ENCODE measurements around the gene ABCG1. TPM values are rescaled to one million over a fixed set of nuclear protein-coding genes. Genes with fewer than 3 reads are reported as not detected.

The ABCG1 gene
- total and polyA plus RNA-seq, 4 donors: 1.6 to 9.7 (median 5.3) TPM

DNA sequence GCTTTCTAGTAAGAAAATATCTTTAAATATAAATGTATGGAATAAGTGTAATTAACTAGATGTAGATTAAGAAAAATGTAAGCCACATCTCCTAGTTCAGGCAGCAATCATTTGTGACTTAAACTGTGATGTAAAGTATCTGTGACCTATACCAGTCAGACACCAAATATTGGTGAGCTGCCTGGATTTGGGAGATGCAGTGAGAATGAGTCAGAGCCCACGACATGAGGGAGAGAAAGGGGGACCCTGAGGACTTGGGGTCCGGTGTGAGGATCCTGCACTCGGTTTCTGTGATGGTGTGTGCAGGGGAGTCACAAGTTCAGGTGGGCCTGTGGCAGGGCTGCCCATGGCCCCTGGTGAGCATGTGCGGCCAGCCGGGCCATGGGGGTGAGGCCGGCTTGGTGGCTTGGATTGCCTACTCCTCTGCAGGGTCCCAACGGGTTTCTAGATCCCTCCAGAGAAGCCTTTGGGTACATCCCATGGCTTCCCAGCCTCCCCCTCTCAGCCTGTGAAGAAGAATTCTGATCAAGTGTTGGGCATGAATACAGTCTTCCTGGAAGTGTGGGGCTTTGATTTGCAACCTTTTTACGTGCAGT is 19.0 kb upstream of the ABCG1 start:
- no peak overlapping the region for H3K4me3 ChIP-seq (ENCODE audit: low read depth in 1 of 3, low read length in 3 of 3)
- H3K4me1 ChIP-seq (ENCODE audit: control insufficient read depth in 4 of 4, insufficient read depth in 4 of 4, low read length in 3 of 4): peaks cover 0 to 3% (median 0%) of the 10 kb centered on the region in 4 donors
- no peaks in the 10 kb centered on the region for H3K9me3 ChIP-seq (ENCODE audit: control insufficient read depth in 4 of 4, low read length in 3 of 4)
- H3K27ac ChIP-seq (ENCODE audit: low read depth in 1 of 2, low read length in 2 of 2): no peak overlapping the region
- WGBS: 92% methylated on average over 8 of the region's 8 CpGs
- no peak for DNase-seq (ENCODE audit: low spot score)
- TF ChIP-seq, protein P1, sequence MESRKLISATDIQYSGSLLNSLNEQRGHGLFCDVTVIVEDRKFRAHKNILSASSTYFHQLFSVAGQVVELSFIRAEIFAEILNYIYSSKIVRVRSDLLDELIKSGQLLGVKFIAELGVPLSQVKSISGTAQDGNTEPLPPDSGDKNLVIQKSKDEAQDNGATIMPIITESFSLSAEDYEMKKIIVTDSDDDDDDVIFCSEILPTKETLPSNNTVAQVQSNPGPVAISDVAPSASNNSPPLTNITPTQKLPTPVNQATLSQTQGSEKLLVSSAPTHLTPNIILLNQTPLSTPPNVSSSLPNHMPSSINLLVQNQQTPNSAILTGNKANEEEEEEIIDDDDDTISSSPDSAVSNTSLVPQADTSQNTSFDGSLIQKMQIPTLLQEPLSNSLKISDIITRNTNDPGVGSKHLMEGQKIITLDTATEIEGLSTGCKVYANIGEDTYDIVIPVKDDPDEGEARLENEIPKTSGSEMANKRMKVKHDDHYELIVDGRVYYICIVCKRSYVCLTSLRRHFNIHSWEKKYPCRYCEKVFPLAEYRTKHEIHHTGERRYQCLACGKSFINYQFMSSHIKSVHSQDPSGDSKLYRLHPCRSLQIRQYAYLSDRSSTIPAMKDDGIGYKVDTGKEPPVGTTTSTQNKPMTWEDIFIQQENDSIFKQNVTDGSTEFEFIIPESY (IDR thresholded peaks at IDR 0.05): no peak
- no peak for TF ChIP-seq RAD21 (IDR thresholded peaks at IDR 0.05)
- TF ChIP-seq FOXA1 (IDR thresholded peaks at IDR 0.05): no peak
- TF ChIP-seq EGR1 (IDR thresholded peaks at IDR 0.05; ENCODE audit: low read depth in 2 of 2): no peak
- no peak for TF ChIP-seq SP1 (IDR thresholded peaks at IDR 0.05)
- TF ChIP-seq HNF4A (conservative IDR thresholded peaks at IDR 0.05): no peak
- no peak for TF ChIP-seq TAF1 (conservative IDR thresholded peaks at IDR 0.05)
- TF ChIP-seq GABPA (IDR thresholded peaks at IDR 0.05 in 1 of 2, conservative IDR thresholded peaks at IDR 0.05 in 1 of 2): no peak
- TF ChIP-seq, protein P2, sequence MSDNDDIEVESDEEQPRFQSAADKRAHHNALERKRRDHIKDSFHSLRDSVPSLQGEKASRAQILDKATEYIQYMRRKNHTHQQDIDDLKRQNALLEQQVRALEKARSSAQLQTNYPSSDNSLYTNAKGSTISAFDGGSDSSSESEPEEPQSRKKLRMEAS (IDR thresholded peaks at IDR 0.05): no peak
- TF ChIP-seq RXRA (IDR thresholded peaks at IDR 0.05): no peak
- no peak for TF ChIP-seq HNF4G (IDR thresholded peaks at IDR 0.05)
- TF ChIP-seq FOXA2 (IDR thresholded peaks at IDR 0.05): no peak
- no peak for TF ChIP-seq NR2F2 (IDR thresholded peaks at IDR 0.05)
- TF ChIP-seq, protein P3, sequence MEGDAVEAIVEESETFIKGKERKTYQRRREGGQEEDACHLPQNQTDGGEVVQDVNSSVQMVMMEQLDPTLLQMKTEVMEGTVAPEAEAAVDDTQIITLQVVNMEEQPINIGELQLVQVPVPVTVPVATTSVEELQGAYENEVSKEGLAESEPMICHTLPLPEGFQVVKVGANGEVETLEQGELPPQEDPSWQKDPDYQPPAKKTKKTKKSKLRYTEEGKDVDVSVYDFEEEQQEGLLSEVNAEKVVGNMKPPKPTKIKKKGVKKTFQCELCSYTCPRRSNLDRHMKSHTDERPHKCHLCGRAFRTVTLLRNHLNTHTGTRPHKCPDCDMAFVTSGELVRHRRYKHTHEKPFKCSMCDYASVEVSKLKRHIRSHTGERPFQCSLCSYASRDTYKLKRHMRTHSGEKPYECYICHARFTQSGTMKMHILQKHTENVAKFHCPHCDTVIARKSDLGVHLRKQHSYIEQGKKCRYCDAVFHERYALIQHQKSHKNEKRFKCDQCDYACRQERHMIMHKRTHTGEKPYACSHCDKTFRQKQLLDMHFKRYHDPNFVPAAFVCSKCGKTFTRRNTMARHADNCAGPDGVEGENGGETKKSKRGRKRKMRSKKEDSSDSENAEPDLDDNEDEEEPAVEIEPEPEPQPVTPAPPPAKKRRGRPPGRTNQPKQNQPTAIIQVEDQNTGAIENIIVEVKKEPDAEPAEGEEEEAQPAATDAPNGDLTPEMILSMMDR (IDR thresholded peaks at IDR 0.05; ENCODE audit: low read depth, low read length, missing input control): no peak
- TF ChIP-seq JUND (IDR thresholded peaks at IDR 0.05): no peak
- no peak for TF ChIP-seq YY1 (IDR thresholded peaks at IDR 0.05)
- TF ChIP-seq, protein P4, sequence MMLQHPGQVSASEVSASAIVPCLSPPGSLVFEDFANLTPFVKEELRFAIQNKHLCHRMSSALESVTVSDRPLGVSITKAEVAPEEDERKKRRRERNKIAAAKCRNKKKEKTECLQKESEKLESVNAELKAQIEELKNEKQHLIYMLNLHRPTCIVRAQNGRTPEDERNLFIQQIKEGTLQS (IDR thresholded peaks at IDR 0.05): no peak
- TF ChIP-seq, protein P5, sequence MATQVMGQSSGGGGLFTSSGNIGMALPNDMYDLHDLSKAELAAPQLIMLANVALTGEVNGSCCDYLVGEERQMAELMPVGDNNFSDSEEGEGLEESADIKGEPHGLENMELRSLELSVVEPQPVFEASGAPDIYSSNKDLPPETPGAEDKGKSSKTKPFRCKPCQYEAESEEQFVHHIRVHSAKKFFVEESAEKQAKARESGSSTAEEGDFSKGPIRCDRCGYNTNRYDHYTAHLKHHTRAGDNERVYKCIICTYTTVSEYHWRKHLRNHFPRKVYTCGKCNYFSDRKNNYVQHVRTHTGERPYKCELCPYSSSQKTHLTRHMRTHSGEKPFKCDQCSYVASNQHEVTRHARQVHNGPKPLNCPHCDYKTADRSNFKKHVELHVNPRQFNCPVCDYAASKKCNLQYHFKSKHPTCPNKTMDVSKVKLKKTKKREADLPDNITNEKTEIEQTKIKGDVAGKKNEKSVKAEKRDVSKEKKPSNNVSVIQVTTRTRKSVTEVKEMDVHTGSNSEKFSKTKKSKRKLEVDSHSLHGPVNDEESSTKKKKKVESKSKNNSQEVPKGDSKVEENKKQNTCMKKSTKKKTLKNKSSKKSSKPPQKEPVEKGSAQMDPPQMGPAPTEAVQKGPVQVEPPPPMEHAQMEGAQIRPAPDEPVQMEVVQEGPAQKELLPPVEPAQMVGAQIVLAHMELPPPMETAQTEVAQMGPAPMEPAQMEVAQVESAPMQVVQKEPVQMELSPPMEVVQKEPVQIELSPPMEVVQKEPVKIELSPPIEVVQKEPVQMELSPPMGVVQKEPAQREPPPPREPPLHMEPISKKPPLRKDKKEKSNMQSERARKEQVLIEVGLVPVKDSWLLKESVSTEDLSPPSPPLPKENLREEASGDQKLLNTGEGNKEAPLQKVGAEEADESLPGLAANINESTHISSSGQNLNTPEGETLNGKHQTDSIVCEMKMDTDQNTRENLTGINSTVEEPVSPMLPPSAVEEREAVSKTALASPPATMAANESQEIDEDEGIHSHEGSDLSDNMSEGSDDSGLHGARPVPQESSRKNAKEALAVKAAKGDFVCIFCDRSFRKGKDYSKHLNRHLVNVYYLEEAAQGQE (IDR thresholded peaks at IDR 0.05): no peak
- H3K36me3 ChIP-seq (ENCODE audit: control insufficient read depth in 4 of 4, insufficient read depth in 3 of 4, low read depth in 1 of 4, low read length in 3 of 4): no peaks in the 10 kb centered on the region
- H3K9ac ChIP-seq (ENCODE audit: low read depth in 1 of 2, low read length in 2 of 2): no peak overlapping the region
- no peaks in the 10 kb centered on the region for H3K27me3 ChIP-seq (ENCODE audit: control insufficient read depth in 4 of 4, insufficient read depth in 4 of 4, low read length in 3 of 4)

Measured in liver (tissue), 9 donors.